H9 (cell line): Measurements from ENCODE around the gene MSMP. TPM values are rescaled to one million over a fixed set of nuclear protein-coding genes. Genes with fewer than 3 reads are reported as not detected.

ENCODE experiments used
- DNase-seq: peaks from one replicate; pipeline ENCODE4 v3.0.0-alpha.2; 2017
- H2AFZ ChIP-seq: one replicate; pipeline ENCODE4 v1.6.1; 2013; ENCODE audit warnings: mild to moderate bottlenecking, low read length, control low read depth, moderate library complexity
- H2AK5ac ChIP-seq: 2 replicates; pipeline ENCODE4 v1.6.1; 2013; ENCODE audit warnings: low read length, control low read depth, mixed read lengths; ENCODE audit not compliant: insufficient read length
- H2BK120ac ChIP-seq: one replicate; pipeline ENCODE4 v1.6.1; 2013; ENCODE audit warnings: low read depth, mild to moderate bottlenecking, low read length, control low read depth, inconsistent platforms; ENCODE audit not compliant: poor library complexity, severe bottlenecking
- H2BK12ac ChIP-seq: 2 replicates; pipeline ENCODE4 v1.6.1; 2013; ENCODE audit warnings: low read length, control low read depth, mixed read lengths, low read depth; ENCODE audit not compliant: insufficient read length
- H2BK15ac ChIP-seq: 2 replicates; pipeline ENCODE4 v1.6.1; 2013; ENCODE audit warnings: low read depth, low read length, control low read depth
- H2BK20ac ChIP-seq: one replicate; pipeline ENCODE4 v1.6.1; 2013; ENCODE audit warnings: low read depth, mild to moderate bottlenecking, low read length, control low read depth, inconsistent platforms; ENCODE audit not compliant: poor library complexity, severe bottlenecking
- H2BK5ac ChIP-seq: 2 replicates; pipeline ENCODE4 v1.6.1; 2013; ENCODE audit warnings: low read length, control low read depth, mixed read lengths; ENCODE audit not compliant: insufficient read length
- H3K14ac ChIP-seq: 2 replicates; pipeline ENCODE4 v1.6.1; 2013; ENCODE audit warnings: low read length, control low read depth; ENCODE audit not compliant: insufficient read depth
- H3K18ac ChIP-seq: 2 replicates; pipeline ENCODE4 v1.6.1; 2013; ENCODE audit warnings: low read depth, mild to moderate bottlenecking, mixed read lengths, low read length, control low read depth; ENCODE audit not compliant: insufficient read length
- H3K23ac ChIP-seq: 2 replicates; pipeline ENCODE4 v1.6.1; 2013; ENCODE audit warnings: low read length, control low read depth, mixed read lengths, low read depth; ENCODE audit not compliant: insufficient read length
- H3K23me2 ChIP-seq: 2 replicates; pipeline ENCODE4 v1.6.1; 2013; ENCODE audit warnings: low read depth, mild to moderate bottlenecking, mixed read lengths, low read length, control low read depth; ENCODE audit not compliant: insufficient read length, poor library complexity, severe bottlenecking
- H3K27ac ChIP-seq: 2 replicates; pipeline ENCODE4 v1.5.1; 2013; ENCODE audit warnings: low read length, control low read depth, mixed read lengths, low read depth; ENCODE audit not compliant: insufficient read length
- H3K27me3 ChIP-seq: 2 replicates; pipeline ENCODE4 v1.6.1; 2013; ENCODE audit warnings: low read length, control low read depth, inconsistent platforms; ENCODE audit not compliant: insufficient read depth
- H3K4ac ChIP-seq: 2 replicates; pipeline ENCODE4 v1.6.1; 2013; ENCODE audit warnings: low read depth, mild to moderate bottlenecking, control low read depth, inconsistent platforms, low read length, moderate library complexity
- H3K4me1 ChIP-seq: 2 replicates; pipeline ENCODE4 v1.6.1; 2013; ENCODE audit warnings: low read length, control low read depth, inconsistent platforms; ENCODE audit not compliant: insufficient read depth
- H3K4me2 ChIP-seq: 2 replicates; pipeline ENCODE4 v1.6.1; 2013; ENCODE audit warnings: low read length, control low read depth, mixed read lengths; ENCODE audit not compliant: insufficient read length, insufficient read depth
- H3K56ac ChIP-seq: 2 replicates; pipeline ENCODE4 v1.6.1; 2013; ENCODE audit warnings: low read depth, mild to moderate bottlenecking, mixed read lengths, low read length, control low read depth; ENCODE audit not compliant: insufficient read length
- H3K79me1 ChIP-seq: 2 replicates; pipeline ENCODE4 v1.6.1; 2013; ENCODE audit warnings: low read depth, mild to moderate bottlenecking, moderate library complexity, low read length, control low read depth, inconsistent platforms; ENCODE audit not compliant: insufficient read depth, poor library complexity, severe bottlenecking
- H3K79me2 ChIP-seq: 2 replicates; pipeline ENCODE4 v1.6.1; 2013; ENCODE audit warnings: low read length, control low read depth, inconsistent platforms; ENCODE audit not compliant: insufficient read depth
- H3K9ac ChIP-seq: 2 replicates; pipeline ENCODE4 v1.6.1; 2013; ENCODE audit warnings: low read length, control low read depth, mixed read lengths; ENCODE audit not compliant: insufficient read length; ENCODE audit errors: extremely low read depth
- H3K9me3 ChIP-seq: one replicate; pipeline ENCODE4 v1.6.1; 2013; ENCODE audit warnings: low read depth, low read length, inconsistent platforms; ENCODE audit not compliant: control insufficient read depth
- H3T11ph ChIP-seq: one replicate; pipeline ENCODE4 v1.6.1; 2013; ENCODE audit warnings: mild to moderate bottlenecking, low read length, control low read depth, inconsistent platforms
- H4K20me1 ChIP-seq: one replicate; pipeline ENCODE4 v1.6.1; 2013; ENCODE audit not compliant: control insufficient read depth, insufficient read length, insufficient read depth
- H4K5ac ChIP-seq: 2 replicates; pipeline ENCODE4 v1.6.1; 2013; ENCODE audit warnings: low read depth, mild to moderate bottlenecking, mixed read lengths, low read length, control low read depth; ENCODE audit not compliant: insufficient read length
- H4K8ac ChIP-seq: replicated peaks from 2 replicates; pipeline ENCODE4 v1.6.1; 2013; ENCODE audit warnings: low read length, control low read depth, mixed read lengths, low read depth; ENCODE audit not compliant: insufficient read length
- H4K91ac ChIP-seq: 2 replicates; pipeline ENCODE4 v1.6.1; 2013; ENCODE audit warnings: low read depth, mild to moderate bottlenecking, moderate library complexity, mixed read lengths, low read length, control low read depth; ENCODE audit not compliant: insufficient read length
- H3K27ac Mint-ChIP-seq, 3 experiments: 2 replicates in 2 of 3; 3 replicates in 1 of 3; pipeline ENCODE4 v1.8.0; 2020 to 2021; ENCODE audit warnings: mixed read lengths in 3 of 3, mild to moderate bottlenecking in 1 of 3, moderate library complexity in 1 of 3
- H3K27me3 Mint-ChIP-seq: 2 replicates; pipeline ENCODE4 v1.8.0; 2021; ENCODE audit warnings: low read depth, mild to moderate bottlenecking, moderate library complexity, mixed read lengths
- H3K36me3 Mint-ChIP-seq, 3 experiments: 2 replicates in 2 of 3; 3 replicates in 1 of 3; pipeline ENCODE4 v1.8.0; 2020 to 2021; ENCODE audit warnings: low read depth in 3 of 3, mixed read lengths in 3 of 3; ENCODE audit not compliant: insufficient read depth in 1 of 3
- H3K4me1 Mint-ChIP-seq, 2 experiments: 2 replicates each; pipeline ENCODE4 v1.8.0; 2020; ENCODE audit warnings: mixed read lengths in 2 of 2
- H3K4me3 Mint-ChIP-seq, 2 experiments: 2 replicates in 1 of 2; 3 replicates in 1 of 2; pipeline ENCODE4 v1.8.0; 2020 to 2021; ENCODE audit warnings: mild to moderate bottlenecking in 2 of 2, mixed read lengths in 2 of 2, moderate library complexity in 1 of 2
- H3K9me3 Mint-ChIP-seq, 2 experiments: 2 replicates in 1 of 2; 3 replicates in 1 of 2; pipeline ENCODE4 v1.8.0; 2020; ENCODE audit warnings: mild to moderate bottlenecking in 2 of 2, mixed read lengths in 2 of 2, moderate library complexity in 1 of 2
- WGBS: extraction: QIAGEN DNeasy Blood & Tissue Kit; methylation state at CpG from one replicate; pipeline ENCODE4 v1.1.7; 2013; ENCODE audit warnings: missing lambda C conversion rate, low lambda C conversion rate, mixed read lengths; ENCODE audit not compliant: insufficient read length; ENCODE audit errors: extremely low coverage; 5-methylcytosine and 5-hydroxymethylcytosine counted together
- total RNA-seq: library from RNA; stranded (reverse); gene quantifications from 2 replicates; pipeline ENCODE4 v1.2.1, GENCODE V29; 2021
- TF ChIP-seq, protein P1 (sequence below): fragments of 200-600 bp; sonication (generic); conservative IDR thresholded peaks from 3 replicates; pipeline ENCODE4 v1.8.0; 2021; ENCODE audit warnings: antibody characterized with exemption, mild to moderate bottlenecking

The MSMP gene
- total RNA-seq, 1 experiment from 2014 or later = 0.83 TPM

DNA sequence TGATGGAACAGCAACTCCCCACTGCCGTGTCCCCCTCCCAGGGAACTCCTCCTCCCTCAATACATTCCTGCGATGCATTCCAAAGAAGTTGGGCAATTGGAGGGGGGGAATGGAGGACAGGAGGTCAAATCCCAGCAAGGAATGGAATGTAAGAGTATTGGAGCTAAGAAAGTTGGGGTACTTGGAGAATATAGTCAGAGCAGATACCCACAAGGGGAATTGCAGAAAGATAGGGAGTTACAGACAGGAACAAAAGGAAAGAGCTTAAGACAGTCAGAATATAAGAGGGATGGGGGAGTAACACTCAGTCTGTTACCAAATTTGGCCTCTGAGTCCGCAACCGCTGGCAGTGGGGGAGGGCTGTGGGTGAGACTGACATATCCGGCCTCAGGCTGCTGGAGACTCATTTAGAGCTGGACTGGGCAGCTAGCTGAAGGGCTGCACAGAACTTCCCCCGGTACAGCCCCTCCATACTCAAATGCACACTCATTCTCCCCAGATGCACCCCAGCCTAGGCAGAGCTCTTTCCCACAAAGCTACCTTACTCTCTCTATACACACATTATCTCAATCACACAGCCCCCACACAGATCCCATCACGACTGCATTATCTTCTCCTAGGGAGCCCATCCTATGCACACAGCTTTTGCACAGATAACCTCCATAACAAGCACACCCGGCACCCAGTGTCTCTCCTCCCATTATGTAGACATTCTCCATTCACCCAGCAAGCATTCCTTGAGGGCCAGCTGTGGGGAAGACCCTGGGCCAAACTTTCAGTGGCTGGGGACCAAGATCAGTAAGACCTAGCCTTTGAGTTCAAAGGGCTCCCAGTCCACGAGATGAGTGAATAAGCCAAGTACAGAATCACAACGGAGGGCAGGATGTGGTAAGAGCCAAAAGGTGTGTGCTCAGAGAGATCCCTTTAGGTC lies 25.8 kb downstream of the MSMP start:
- no peak overlapping the region for H4K91ac ChIP-seq
- DNase-seq = peak; percentile 66
- H3K23me2 ChIP-seq = peaks cover 7% of the 10 kb centered on the region
- peak overlapping the region; percentile 82 for H2BK5ac ChIP-seq
- Mint-ChIP-seq H3K9me3 (no peaks in the 10 kb centered on the region), H3K36me3 (peaks cover 11 to 26% (median 23%) of the 10 kb centered on the region in 3 experiments; a peak in 6 of 7 replicates), H3K4me3 (no peak overlapping the region), H3K27ac (no peak overlapping the region), H3K4me1 (peaks cover 11 to 12% of the 10 kb centered on the region in 2 experiments), H3K27me3 (no peaks in the 10 kb centered on the region)
- no peak overlapping the region for H2BK120ac ChIP-seq
- H2BK20ac ChIP-seq = no peak overlapping the region
- H3K9ac ChIP-seq = peak overlapping the region; percentile 19
- peak overlapping the region; percentile 76 for H4K5ac ChIP-seq
- peak overlapping the region; percentile 84 for H4K8ac ChIP-seq
- peak overlapping the region; percentile 84 for H2BK12ac ChIP-seq
- H3K27ac ChIP-seq = peak overlapping the region; percentile 79
- H3K79me2 ChIP-seq = peaks cover 6% of the 10 kb centered on the region
- H3T11ph ChIP-seq = no peak overlapping the region
- no peaks in the 10 kb centered on the region for H3K27me3 ChIP-seq
- H3K18ac ChIP-seq = peak overlapping the region; percentile 86
- H3K4ac ChIP-seq = peak overlapping the region; percentile 92; the same call in 1 of the 2 replicates
- H2AFZ ChIP-seq = no peak overlapping the region
- no peak overlapping the region for H3K56ac ChIP-seq
- no peak overlapping the region for H2AK5ac ChIP-seq
- H3K79me1 ChIP-seq = no peaks in the 10 kb centered on the region
- no peak overlapping the region for H2BK15ac ChIP-seq
- no peaks in the 10 kb centered on the region for H4K20me1 ChIP-seq
- H3K9me3 ChIP-seq = no peaks in the 10 kb centered on the region
- peak overlapping the region; percentile 9 for H3K23ac ChIP-seq
- peaks cover 25% of the 10 kb centered on the region; the same call in 1 of the 2 replicates for H3K4me1 ChIP-seq
- H3K14ac ChIP-seq = peak overlapping the region; percentile 74
- WGBS = no CpG with 5 or more reads among the region's 10 CpGs
- TF ChIP-seq, protein P1, sequence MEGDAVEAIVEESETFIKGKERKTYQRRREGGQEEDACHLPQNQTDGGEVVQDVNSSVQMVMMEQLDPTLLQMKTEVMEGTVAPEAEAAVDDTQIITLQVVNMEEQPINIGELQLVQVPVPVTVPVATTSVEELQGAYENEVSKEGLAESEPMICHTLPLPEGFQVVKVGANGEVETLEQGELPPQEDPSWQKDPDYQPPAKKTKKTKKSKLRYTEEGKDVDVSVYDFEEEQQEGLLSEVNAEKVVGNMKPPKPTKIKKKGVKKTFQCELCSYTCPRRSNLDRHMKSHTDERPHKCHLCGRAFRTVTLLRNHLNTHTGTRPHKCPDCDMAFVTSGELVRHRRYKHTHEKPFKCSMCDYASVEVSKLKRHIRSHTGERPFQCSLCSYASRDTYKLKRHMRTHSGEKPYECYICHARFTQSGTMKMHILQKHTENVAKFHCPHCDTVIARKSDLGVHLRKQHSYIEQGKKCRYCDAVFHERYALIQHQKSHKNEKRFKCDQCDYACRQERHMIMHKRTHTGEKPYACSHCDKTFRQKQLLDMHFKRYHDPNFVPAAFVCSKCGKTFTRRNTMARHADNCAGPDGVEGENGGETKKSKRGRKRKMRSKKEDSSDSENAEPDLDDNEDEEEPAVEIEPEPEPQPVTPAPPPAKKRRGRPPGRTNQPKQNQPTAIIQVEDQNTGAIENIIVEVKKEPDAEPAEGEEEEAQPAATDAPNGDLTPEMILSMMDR = no peak
- H3K4me2 ChIP-seq = peak overlapping the region; percentile 74
